IMR-90 (cell line): ENCODE measurements around the gene IL3RA. TPM values are rescaled to one million over a fixed set of nuclear protein-coding genes. Genes with fewer than 3 reads are reported as not detected.

Experiments used
- ATAC-seq: fragments of 200-7000 bp; cut with Tn5 transposase; 2 replicates; pipeline ENCODE4 v1.9.1; 2020; ENCODE audit warnings: low read depth, mild to moderate bottlenecking, moderate library complexity
- BruUV-seq: library from RNA; stranded (reverse); fragments of 400-500 nt; replicated peaks from 2 replicates; lab custom pipeline; 2021; lab: Mats Ljungman, UMichigan
- CTCF ChIA-PET: fragments of 300-600 bp; formaldehyde crosslinking; extraction: SDS; loops from one replicate; lab custom pipeline; 2021; ENCODE audit warnings: antibody characterized with exemption; lab: Yijun Ruan, JAX
- POLR2A ChIA-PET: fragments of 300-600 bp; sonication (Branson Sonifier 250); formaldehyde crosslinking; loops from one replicate; lab custom pipeline; 2022; ENCODE audit warnings: antibody characterized with exemption; ENCODE audit not compliant: unreplicated experiment; lab: Charles Lee
- DNase-seq: peaks from one replicate; pipeline ENCODE4 v3.0.0; 2013
- H2AFZ ChIP-seq: replicated peaks from 2 replicates; pipeline ENCODE3; 2013; ENCODE audit warnings: low read length, mild to moderate bottlenecking; ENCODE audit not compliant: poor library complexity
- H2AK5ac ChIP-seq: 2 replicates; pipeline ENCODE4 v1.6.1; 2013; ENCODE audit warnings: low read depth, low read length, inconsistent platforms
- H2AK9ac ChIP-seq: replicated peaks from 2 replicates; pipeline ENCODE3; 2013; ENCODE audit warnings: mild to moderate bottlenecking, low read depth, low read length, moderate library complexity; ENCODE audit not compliant: poor library complexity
- H2BK120ac ChIP-seq: 2 replicates; pipeline ENCODE4 v1.6.1; 2013; ENCODE audit warnings: low read depth, low read length, inconsistent platforms
- H2BK15ac ChIP-seq: 3 replicates; pipeline ENCODE4 v1.6.1; 2013; ENCODE audit warnings: low read depth, low read length, inconsistent platforms
- H2BK20ac ChIP-seq: 2 replicates; pipeline ENCODE4 v1.6.1; 2013; ENCODE audit warnings: low read depth, mild to moderate bottlenecking, inconsistent platforms, low read length, moderate library complexity
- H2BK5ac ChIP-seq: 2 replicates; pipeline ENCODE4 v1.6.1; 2013; ENCODE audit warnings: mild to moderate bottlenecking, low read depth, low read length, inconsistent platforms; ENCODE audit not compliant: poor library complexity, severe bottlenecking
- H3K14ac ChIP-seq: replicated peaks from 2 replicates; pipeline ENCODE4 v1.6.1; 2013; ENCODE audit warnings: low read depth, low read length, inconsistent platforms
- H3K18ac ChIP-seq: 2 replicates; pipeline ENCODE4 v1.6.1; 2013; ENCODE audit warnings: low read depth, low read length, control low read depth
- H3K23ac ChIP-seq: 2 replicates; pipeline ENCODE4 v1.6.1; 2013; ENCODE audit warnings: low read depth, low read length, inconsistent platforms
- H3K27ac ChIP-seq: 2 replicates; pipeline ENCODE4 v1.5.1; 2013; ENCODE audit warnings: mild to moderate bottlenecking, control low read depth, low read length; ENCODE audit not compliant: insufficient read depth
- H3K27me3 ChIP-seq: 2 replicates; pipeline ENCODE4 v1.6.1; 2013; ENCODE audit warnings: low read length; ENCODE audit not compliant: control insufficient read depth, insufficient read depth
- H3K36me3 ChIP-seq: 2 replicates; pipeline ENCODE4 v1.6.1; 2013; ENCODE audit warnings: low read length, mixed read lengths; ENCODE audit not compliant: control insufficient read depth, insufficient read depth
- H3K4ac ChIP-seq: 2 replicates; pipeline ENCODE4 v1.6.1; 2013; ENCODE audit warnings: low read depth, low read length, inconsistent platforms
- H3K4me1 ChIP-seq: 2 replicates; pipeline ENCODE4 v1.6.1; 2013; ENCODE audit warnings: low read length, mixed read lengths; ENCODE audit not compliant: control insufficient read depth, insufficient read depth
- H3K4me2 ChIP-seq: 2 replicates; pipeline ENCODE4 v1.6.1; 2013; ENCODE audit warnings: low read depth, mild to moderate bottlenecking, control low read depth, low read length, moderate library complexity
- H3K4me3 ChIP-seq: 2 replicates; pipeline ENCODE4 v1.5.1; 2013; ENCODE audit warnings: low read depth, mild to moderate bottlenecking, control low read depth, low read length, moderate library complexity; ENCODE audit not compliant: insufficient read depth
- H3K56ac ChIP-seq: 2 replicates; pipeline ENCODE4 v1.6.1; 2013; ENCODE audit warnings: low read length, inconsistent platforms; ENCODE audit not compliant: insufficient read depth; ENCODE audit errors: extremely low read depth
- H3K79me1 ChIP-seq, 2 experiments: 2 replicates each; pipeline ENCODE4 v1.6.1; 2013; ENCODE audit warnings: low read length in 2 of 2, inconsistent platforms in 1 of 2, low read depth in 1 of 2
- H3K9ac ChIP-seq: 2 replicates; pipeline ENCODE4 v1.6.1; 2013; ENCODE audit warnings: low read depth, low read length, control low read depth
- H3K9me1 ChIP-seq: 2 replicates; pipeline ENCODE4 v1.6.1; 2013; ENCODE audit warnings: low read length, inconsistent platforms; ENCODE audit not compliant: insufficient read depth
- H3K9me3 ChIP-seq: 2 replicates; pipeline ENCODE4 v1.6.1; 2013; ENCODE audit warnings: low read length; ENCODE audit not compliant: control insufficient read depth, insufficient read depth
- H4K20me1 ChIP-seq: 2 replicates; pipeline ENCODE4 v1.6.1; 2013; ENCODE audit warnings: low read length, inconsistent platforms; ENCODE audit not compliant: insufficient read depth
- H4K5ac ChIP-seq: 2 replicates; pipeline ENCODE4 v1.6.1; 2013; ENCODE audit warnings: mild to moderate bottlenecking, low read depth, low read length, control low read depth
- H4K8ac ChIP-seq, 2 experiments: 2 replicates each; pipeline ENCODE4 v1.6.1; 2013; ENCODE audit warnings: low read depth in 2 of 2, low read length in 2 of 2, control low read depth in 1 of 2, inconsistent platforms in 1 of 2
- H4K91ac ChIP-seq: 2 replicates; pipeline ENCODE4 v1.6.1; 2013; ENCODE audit warnings: low read depth, low read length, inconsistent platforms; ENCODE audit not compliant: insufficient read depth
- RFX5 ChIP-seq: IDR thresholded peaks from 2 replicates; pipeline ENCODE4 v1.8.0; 2012; ENCODE audit warnings: low read depth, mild to moderate bottlenecking, low read length, moderate library complexity
- WGBS, 2 experiments: methylation state at CpG; one replicate each; pipeline versions ENCODE4 v1.1.5 to v1.1.7; 2013; ENCODE audit warnings: missing lambda C conversion rate in 2 of 2; ENCODE audit not compliant: insufficient read length in 1 of 2; ENCODE audit errors: extremely low coverage in 2 of 2; 5-methylcytosine and 5-hydroxymethylcytosine counted together
- dilution Hi-C: fragments of 300-500 bp; cut with HindIII; formaldehyde crosslinking; loops from one replicate; pipeline ENCODE4 v1.14.3; 2018; ENCODE audit warnings: low sequenced_read_pairs; ENCODE audit not compliant: unreplicated experiment
- in situ Hi-C: fragments of 300-500 bp; cut with MboI; formaldehyde crosslinking; loops from 3 replicates; pipeline ENCODE4 v1.14.3; 2019; ENCODE audit warnings: low sequenced_read_pairs, inconsistent platforms, mixed read lengths
- intact Hi-C: fragments of 100-400 bp; cut with micrococcal nuclease; formaldehyde crosslinking; loops from 2 replicates; pipeline ENCODE4 v1.10.0; 2022
- polyA plus RNA-seq, 3 experiments: library from polyadenylated mRNA; depleted of rRNA; stranded (reverse); fragments of >200 nt; gene quantifications; 2 replicates each; pipeline ENCODE4 v1.2.3, GENCODE V29; 2012; ENCODE audit warnings: low replicate concordance in 1 of 3
- total RNA-seq: library from RNA; depleted of rRNA; stranded (reverse); fragments of >200 nt; gene quantifications from 2 replicates; pipeline ENCODE4 v1.2.3, GENCODE V29; 2012

IL3RA gene
- total and polyA plus RNA-seq, 2 of the 4 experiments (the other 2 are of a cell fraction) = not detected

GRCh38 chrX:1354036-1355019 is 17.7 kb downstream of the IL3RA start:
- no peak for TF ChIP-seq RFX5
- Histone ChIP-seq H3K9ac (no peak overlapping the region), H2AK9ac (no peak overlapping the region), H4K20me1 (no peaks in the 10 kb centered on the region), H3K4me1 (no peaks in the 10 kb centered on the region), H3K36me3 (peaks cover 8% of the 10 kb centered on the region), H2BK120ac (no peak overlapping the region), H2BK15ac (no peak overlapping the region), H3K9me1 (no peaks in the 10 kb centered on the region), H2BK20ac (no peak overlapping the region), H4K8ac (no peak overlapping the region), H3K27ac (no peak overlapping the region), H2AFZ (no peak overlapping the region), H3K79me1 (no peaks in the 10 kb centered on the region), H3K9me3 (peaks cover 15% of the 10 kb centered on the region), H2AK5ac (no peak overlapping the region), H3K4me3 (no peak overlapping the region), H3K4me2 (no peak overlapping the region), H3K14ac (no peak overlapping the region), H4K5ac (no peak overlapping the region), H3K18ac (no peak overlapping the region), H4K91ac (no peak overlapping the region), H3K27me3 (no peaks in the 10 kb centered on the region), H2BK5ac (no peak overlapping the region), H3K23ac (no peak overlapping the region), H3K56ac (no peak overlapping the region), H3K4ac (no peak overlapping the region)
- in situ Hi-C loops = no loop called here
- intact Hi-C loops = no loop called here
- ATAC-seq (no peak), DNase-seq (no peak)
- WGBS, 2 experiments = 82% methylated on average over 7 of the region's 11 CpGs; no CpG with 5 or more reads in 1 of the 2 experiments
- POLR2A ChIA-PET = no interaction called here
- dilution Hi-C loops = no loop called here
- CTCF ChIA-PET = no interaction called here
- no TSS peak for BruUV-seq
